GM13977 (cell line): ENCODE results near the gene TTC39A.

Experiments
- DNase-seq: peaks from one replicate; pipeline ENCODE4 v3.0.0; 2012; ENCODE audit warnings: low spot score
- in situ Hi-C: fragments of 300-500 bp; cut with MboI; formaldehyde crosslinking; loops from one replicate; pipeline ENCODE4 v1.12.0; 2022; ENCODE audit warnings: low sequenced_read_pairs, low pct_unique_long_range_greater_than_20kb, mixed read lengths, inconsistent platforms; ENCODE audit not compliant: unreplicated experiment
- TF ChIP-seq, protein P1 (sequence below): IDR thresholded peaks from 2 replicates; pipeline ENCODE4 v1.5.1; 2012; ENCODE audit warnings: mild to moderate bottlenecking, control low read depth; ENCODE audit not compliant: insufficient read depth; ENCODE audit errors: extremely low read depth, missing control alignments

The TTC39A gene

DNA sequence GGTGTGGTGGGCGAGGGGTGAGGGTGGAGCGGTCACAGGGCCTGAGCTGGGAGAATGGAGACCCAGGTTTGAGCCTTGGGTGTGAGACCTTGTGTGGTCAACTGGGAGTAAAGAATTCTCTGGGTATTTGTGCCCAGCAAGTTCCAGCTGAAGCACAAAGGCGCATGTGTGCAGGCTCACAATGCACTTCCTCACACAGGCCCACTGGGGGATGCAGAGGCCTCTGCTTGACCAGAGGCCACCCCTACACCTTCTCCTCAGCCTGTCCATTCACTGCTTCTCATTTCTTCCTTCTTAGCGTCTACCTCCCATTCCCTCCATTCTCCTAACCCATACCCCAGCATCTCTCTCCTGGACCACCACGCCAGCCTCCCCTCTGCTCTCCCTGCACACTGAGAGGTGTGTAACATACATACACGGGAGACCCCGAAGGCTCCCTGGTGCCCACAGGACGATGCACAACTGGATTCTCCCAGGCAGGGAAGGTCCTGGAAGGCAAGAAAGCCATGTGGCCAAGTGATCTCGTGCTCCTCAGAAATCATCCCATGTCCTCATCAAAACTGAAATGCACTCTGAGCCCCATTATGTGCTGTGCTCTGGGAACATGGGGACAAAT lies 12.3 kb upstream of the TTC39A start:
- no peak for DNase-seq
- in situ Hi-C loops = no loop called here
- TF ChIP-seq, protein P1, sequence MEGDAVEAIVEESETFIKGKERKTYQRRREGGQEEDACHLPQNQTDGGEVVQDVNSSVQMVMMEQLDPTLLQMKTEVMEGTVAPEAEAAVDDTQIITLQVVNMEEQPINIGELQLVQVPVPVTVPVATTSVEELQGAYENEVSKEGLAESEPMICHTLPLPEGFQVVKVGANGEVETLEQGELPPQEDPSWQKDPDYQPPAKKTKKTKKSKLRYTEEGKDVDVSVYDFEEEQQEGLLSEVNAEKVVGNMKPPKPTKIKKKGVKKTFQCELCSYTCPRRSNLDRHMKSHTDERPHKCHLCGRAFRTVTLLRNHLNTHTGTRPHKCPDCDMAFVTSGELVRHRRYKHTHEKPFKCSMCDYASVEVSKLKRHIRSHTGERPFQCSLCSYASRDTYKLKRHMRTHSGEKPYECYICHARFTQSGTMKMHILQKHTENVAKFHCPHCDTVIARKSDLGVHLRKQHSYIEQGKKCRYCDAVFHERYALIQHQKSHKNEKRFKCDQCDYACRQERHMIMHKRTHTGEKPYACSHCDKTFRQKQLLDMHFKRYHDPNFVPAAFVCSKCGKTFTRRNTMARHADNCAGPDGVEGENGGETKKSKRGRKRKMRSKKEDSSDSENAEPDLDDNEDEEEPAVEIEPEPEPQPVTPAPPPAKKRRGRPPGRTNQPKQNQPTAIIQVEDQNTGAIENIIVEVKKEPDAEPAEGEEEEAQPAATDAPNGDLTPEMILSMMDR = no peak

DNA sequence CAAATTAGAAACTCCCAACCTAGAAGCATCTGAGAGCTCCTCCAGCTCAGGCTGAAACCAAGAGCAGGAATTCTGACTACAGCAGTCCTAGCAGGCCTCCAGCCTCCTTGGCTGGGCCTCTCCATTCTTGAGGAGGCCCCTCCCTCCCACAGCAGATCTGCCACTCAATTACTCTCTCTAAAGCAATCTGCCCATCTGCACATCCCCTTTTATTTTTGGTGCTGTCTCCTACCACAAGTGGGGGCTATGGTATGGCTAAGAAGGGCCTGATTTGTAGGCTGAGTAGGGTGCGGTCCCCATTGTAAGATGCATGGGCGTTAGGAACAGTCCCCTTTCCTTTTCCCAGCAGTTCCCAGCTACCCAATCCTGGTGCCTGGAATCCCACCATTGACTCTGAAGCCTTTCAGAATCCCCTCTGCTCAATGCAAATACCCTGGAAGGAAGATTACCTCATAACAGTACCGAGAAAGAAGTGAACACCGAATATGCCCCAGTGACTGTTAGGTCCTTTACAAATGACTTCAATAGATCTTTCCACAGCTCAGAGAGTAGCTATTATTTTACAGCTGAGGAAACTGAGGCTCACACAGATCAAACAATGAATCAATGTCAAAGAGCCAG lies 11.6 kb upstream of the TTC39A start:
- TF ChIP-seq, protein P1 = peak; percentile 47
- DNase-seq = peak; percentile 80
- in situ Hi-C loops = no loop called here

DNA sequence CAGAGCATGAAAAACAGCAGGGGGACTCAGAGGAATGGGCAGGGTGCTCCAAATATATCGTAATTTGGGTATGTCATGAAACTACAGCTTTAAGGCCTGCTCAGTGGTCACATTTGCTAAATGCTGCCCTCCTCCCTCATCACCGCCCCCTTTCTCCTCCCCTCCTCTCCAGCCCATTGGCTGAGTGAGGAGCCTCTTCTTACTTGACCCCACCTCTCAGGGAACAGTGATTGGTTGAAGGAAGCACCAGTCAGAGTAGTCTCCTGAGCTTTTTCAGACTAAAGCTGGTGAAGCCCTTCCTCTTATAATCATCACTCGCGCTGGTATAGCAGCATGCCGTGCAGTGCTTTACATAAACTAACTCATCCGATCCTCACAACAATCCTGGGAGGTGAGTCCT lies 10.0 kb upstream of the TTC39A start:
- in situ Hi-C loops = no loop called here
- no peak for DNase-seq

DNA sequence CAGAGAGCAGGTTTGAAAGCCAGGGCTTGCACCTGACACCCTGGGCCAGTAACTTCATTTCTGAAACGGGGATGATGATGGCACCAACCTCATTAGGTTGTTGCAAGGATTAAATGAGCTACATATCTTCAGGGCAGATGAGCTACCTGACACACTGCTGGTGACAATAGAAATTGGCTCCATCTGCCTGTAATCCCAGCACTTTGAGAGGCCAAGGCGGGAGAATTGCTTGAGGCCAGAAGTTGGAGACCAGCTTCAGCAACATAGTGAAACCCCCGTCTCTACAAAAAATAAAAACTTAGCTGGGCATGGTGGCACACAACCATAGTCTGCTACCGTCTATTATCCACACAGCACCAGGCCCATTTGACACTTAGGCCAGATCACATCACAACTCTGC lies 6.3 kb upstream of the TTC39A start:
- no peak for DNase-seq
- in situ Hi-C loops = no loop called here
- TF ChIP-seq, protein P1 = no peak

More for the DNA sequence above, 10.0 kb upstream of the TTC39A start:
- TF ChIP-seq, protein P1 = no peak

DNA sequence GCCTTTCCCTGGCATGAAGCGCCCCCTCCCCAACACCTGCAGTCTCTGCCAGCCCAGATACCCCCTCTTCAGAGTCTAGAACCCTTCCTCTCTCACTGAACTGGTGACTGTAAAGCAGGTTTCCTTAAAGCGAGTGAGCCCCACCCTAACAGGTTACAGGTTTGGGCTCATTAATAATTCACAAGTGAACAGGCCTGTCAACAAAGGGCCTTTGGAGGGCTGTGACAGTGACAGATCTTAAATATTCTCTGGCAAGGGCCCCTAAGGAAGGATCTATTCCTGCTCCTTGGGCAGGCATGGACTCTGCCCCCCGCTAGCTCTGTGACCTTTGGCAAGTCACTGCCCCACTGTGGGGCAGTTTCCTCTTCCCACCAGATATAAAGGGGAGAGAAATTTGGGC lies 5.6 kb upstream of the TTC39A start:
- in situ Hi-C loops = no loop called here
- TF ChIP-seq, protein P1 = no peak
- no peak for DNase-seq

DNA sequence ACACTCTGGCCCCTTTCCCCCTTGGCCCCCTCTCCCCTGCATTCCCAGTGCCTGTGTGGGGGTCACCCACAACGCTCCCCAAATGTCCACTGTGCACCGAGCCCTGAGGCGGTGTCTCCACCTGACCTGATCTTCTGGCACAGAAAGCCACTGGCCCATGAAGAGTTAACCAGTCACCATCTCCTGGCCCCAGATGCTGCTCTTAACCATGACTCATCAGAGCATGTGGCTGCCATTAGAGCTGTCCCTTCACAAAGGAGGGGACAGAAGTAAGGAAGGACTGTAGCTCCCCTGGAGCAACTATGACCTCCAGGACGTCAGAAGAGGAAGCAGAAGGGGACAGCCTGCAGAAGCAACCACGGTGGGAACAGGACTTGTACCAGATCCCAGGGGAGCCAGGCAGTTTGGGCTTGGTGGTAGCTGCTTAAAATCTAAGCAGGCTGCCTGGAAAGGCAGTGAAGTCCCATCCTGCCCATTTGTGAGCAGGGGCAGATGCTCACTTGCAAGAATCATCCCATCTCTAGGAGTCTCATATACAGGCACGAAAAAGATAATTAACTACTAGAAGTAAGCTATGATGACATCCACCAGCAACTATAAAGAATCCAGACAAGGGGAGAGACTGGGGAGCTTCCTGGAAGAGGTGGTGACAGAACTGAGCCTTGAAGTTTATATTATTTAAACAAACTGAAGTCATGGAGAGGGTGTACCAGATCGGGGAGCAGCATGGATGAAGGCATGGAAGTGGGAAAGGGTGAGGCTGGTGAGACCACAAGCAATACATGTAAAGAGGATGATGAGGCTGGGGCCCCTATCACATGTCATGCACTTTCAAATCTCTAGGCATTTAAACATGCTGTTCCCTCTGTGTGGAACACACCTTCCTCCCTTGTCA lies 1.1 kb upstream of the TTC39A start:
- TF ChIP-seq, protein P1 = no peak
- DNase-seq = peak; percentile 79
- in situ Hi-C loops = no loop called here
